KG1 (cell line): Measurements from ENCODE around the gene KIAA0040.

ENCODE experiments used
- DNase-seq: peaks from one replicate; lab custom pipeline; 2025; lab: John Stamatoyannopoulos, UW

Gene KIAA0040

GRCh38 chr1:175171036-175171913, 21.3 kb downstream of the KIAA0040 start:
- DNase-seq: no peak

- no peak for DNase-seq
Observed at GRCh38 chr1:175169286-175170018, 23.1 kb downstream of the KIAA0040 start.

GRCh38 chr1:175168782-175169181, 23.8 kb downstream of the KIAA0040 start:
- DNase-seq: no peak

- DNase-seq: no peak
Observed at GRCh38 chr1:175167861-175168260, 24.7 kb downstream of the KIAA0040 start.

- DNase-seq: no peak
Observed at GRCh38 chr1:175166746-175167145, 25.8 kb downstream of the KIAA0040 start.

- no peak for DNase-seq
Observed at GRCh38 chr1:175164751-175165150, 27.8 kb downstream of the KIAA0040 start.

GRCh38 chr1:175163702-175164101, 28.9 kb downstream of the KIAA0040 start:
- DNase-seq: no peak

GRCh38 chr1:175162955-175163354, 29.6 kb downstream of the KIAA0040 start:
- no peak for DNase-seq

GRCh38 chr1:175158170-175158591, 34.4 kb downstream of the KIAA0040 start:
- no peak for DNase-seq

- DNase-seq: no peak
Observed at GRCh38 chr1:175157200-175157599, 35.4 kb downstream of the KIAA0040 start.

GRCh38 chr1:175155936-175156335, 36.6 kb downstream of the KIAA0040 start:
- no peak for DNase-seq

GRCh38 chr1:175155473-175155856, 37.1 kb downstream of the KIAA0040 start:
- no peak for DNase-seq

GRCh38 chr1:175154629-175155472, 37.7 kb downstream of the KIAA0040 start:
- DNase-seq: peak; percentile 55

- DNase-seq: no peak
Observed at GRCh38 chr1:175152006-175152652, 40.4 kb downstream of the KIAA0040 start.

- no peak for DNase-seq
Observed at GRCh38 chr1:175150596-175151319, 41.8 kb downstream of the KIAA0040 start.

GRCh38 chr1:175148068-175148467, 44.5 kb downstream of the KIAA0040 start:
- DNase-seq: no peak

- no peak for DNase-seq
Observed at GRCh38 chr1:175147569-175147968, 45.0 kb downstream of the KIAA0040 start.

GRCh38 chr1:175146529-175147213, 45.9 kb downstream of the KIAA0040 start:
- peak; percentile 12 for DNase-seq

GRCh38 chr1:175145899-175146528, 46.6 kb downstream of the KIAA0040 start:
- no peak for DNase-seq

GRCh38 chr1:175138579-175138978, 54.0 kb downstream of the KIAA0040 start:
- DNase-seq: no peak
